ENCODE measurements around the gene TRIM33. TPM values are rescaled to one million over a fixed set of nuclear protein-coding genes. Genes with fewer than 3 reads are reported as not detected.

The TRIM33 gene
- total RNA-seq, 1 donor from 2014 or later = 75.4 TPM

- Mint-ChIP-seq H3K4me1 (no peaks in the 10 kb centered on the region), H3K4me3 (no peak overlapping the region), H3K27me3 (ENCODE audit: insufficient read depth, low read depth) (peaks cover 3% of the 10 kb centered on the region), H3K9me3 (no peaks in the 10 kb centered on the region), H3K36me3 (no peaks in the 10 kb centered on the region), H3K27ac (no peak overlapping the region)
- Histone ChIP-seq H3K27me3 (no peaks in the 10 kb centered on the region), H2AFZ (replicated peaks) (no peak overlapping the region), H3K4me3 (no peak overlapping the region), H4K20me1 (ENCODE audit: low read depth) (no peaks in the 10 kb centered on the region), H3K27ac (no peak overlapping the region), H3F3A (ENCODE audit: low read depth) (no peaks in the 10 kb centered on the region), H3K79me2 (ENCODE audit: low read depth) (no peaks in the 10 kb centered on the region), H3K4me1 (no peaks in the 10 kb centered on the region), H3K9me3 (ENCODE audit: low read depth) (no peaks in the 10 kb centered on the region), H3K9ac (no peak overlapping the region), H3K36me3 (no peaks in the 10 kb centered on the region), H3K4me2 (no peak overlapping the region)
- TF ChIP-seq CTCF (IDR thresholded peaks at IDR 0.05) = no peak
- DNase-seq (ENCODE audit: low spot score) = no peak
These were observed 34.3 kb upstream of the TRIM33 start for GRCh38 chr1:114545315-114545714.

GRCh38 chr1:114540821-114541220, 29.8 kb upstream of the TRIM33 start:
- no peak overlapping the region for H3K9ac ChIP-seq
- no peaks in the 10 kb centered on the region for H3K36me3 ChIP-seq
- Mint-ChIP-seq H3K27ac (no peak overlapping the region), H3K4me1 (no peaks in the 10 kb centered on the region), H3K9me3 (no peaks in the 10 kb centered on the region), H3K4me3 (no peak overlapping the region), H3K27me3 (ENCODE audit: insufficient read depth, low read depth) (peaks cover 9% of the 10 kb centered on the region), H3K36me3 (no peaks in the 10 kb centered on the region)
- H3K27me3 ChIP-seq = no peaks in the 10 kb centered on the region
- H3K4me3 ChIP-seq = no peak overlapping the region
- no peak overlapping the region for H2AFZ ChIP-seq (replicated peaks)
- no peaks in the 10 kb centered on the region for H3F3A ChIP-seq (ENCODE audit: low read depth)
- H4K20me1 ChIP-seq (ENCODE audit: low read depth) = no peaks in the 10 kb centered on the region
- H3K79me2 ChIP-seq (ENCODE audit: low read depth) = no peaks in the 10 kb centered on the region
- TF ChIP-seq EZH2phosphoT487 (IDR thresholded peaks at IDR 0.05) = no peak
- TF ChIP-seq EZH2 (IDR thresholded peaks at IDR 0.05) = no peak
- no peak for TF ChIP-seq CTCF (IDR thresholded peaks at IDR 0.05)
- no peak overlapping the region for H3K27ac ChIP-seq
- DNase-seq (ENCODE audit: low spot score) = no peak
- no peaks in the 10 kb centered on the region for H3K4me1 ChIP-seq
- H3K9me3 ChIP-seq (ENCODE audit: low read depth) = no peaks in the 10 kb centered on the region
- no peak overlapping the region for H3K4me2 ChIP-seq

- no peaks in the 10 kb centered on the region for H3K9me3 Mint-ChIP-seq
- no peaks in the 10 kb centered on the region for H3K36me3 ChIP-seq
- no peak overlapping the region for H3K4me3 ChIP-seq
- no peaks in the 10 kb centered on the region for H3K9me3 ChIP-seq (ENCODE audit: low read depth)
- H3F3A ChIP-seq (ENCODE audit: low read depth) = no peaks in the 10 kb centered on the region
- no peak for DNase-seq (ENCODE audit: low spot score)
- peaks cover 9% of the 10 kb centered on the region for H3K27me3 Mint-ChIP-seq (ENCODE audit: insufficient read depth, low read depth)
- no peak overlapping the region for H3K4me3 Mint-ChIP-seq
- no peak overlapping the region for H3K9ac ChIP-seq
- H3K79me2 ChIP-seq (ENCODE audit: low read depth) = no peaks in the 10 kb centered on the region
- TF ChIP-seq EZH2phosphoT487 (IDR thresholded peaks at IDR 0.05) = no peak
- no peak for TF ChIP-seq CTCF (IDR thresholded peaks at IDR 0.05)
- TF ChIP-seq EZH2 (IDR thresholded peaks at IDR 0.05) = no peak
- H3K4me2 ChIP-seq = no peak overlapping the region
- H3K27ac ChIP-seq = no peak overlapping the region
- H2AFZ ChIP-seq (replicated peaks) = no peak overlapping the region
- no peaks in the 10 kb centered on the region for H3K36me3 Mint-ChIP-seq
- H3K4me1 Mint-ChIP-seq = no peaks in the 10 kb centered on the region
- no peak overlapping the region for H3K27ac Mint-ChIP-seq
- no peaks in the 10 kb centered on the region for H4K20me1 ChIP-seq (ENCODE audit: low read depth)
- no peaks in the 10 kb centered on the region for H3K27me3 ChIP-seq
- no peaks in the 10 kb centered on the region for H3K4me1 ChIP-seq
These were observed 29.3 kb upstream of the TRIM33 start for GRCh38 chr1:114540272-114540671.

GRCh38 chr1:114536043-114536442, 25.0 kb upstream of the TRIM33 start:
- no peaks in the 10 kb centered on the region for H3K9me3 Mint-ChIP-seq
- Histone ChIP-seq H3K27me3 (no peaks in the 10 kb centered on the region), H3K36me3 (no peaks in the 10 kb centered on the region), H3K79me2 (ENCODE audit: low read depth) (no peaks in the 10 kb centered on the region), H3F3A (ENCODE audit: low read depth) (no peaks in the 10 kb centered on the region), H3K27ac (no peak overlapping the region), H4K20me1 (ENCODE audit: low read depth) (no peaks in the 10 kb centered on the region), H3K4me1 (no peaks in the 10 kb centered on the region), H3K9ac (no peak overlapping the region), H2AFZ (replicated peaks) (no peak overlapping the region), H3K4me3 (no peak overlapping the region), H3K4me2 (no peak overlapping the region), H3K9me3 (ENCODE audit: low read depth) (no peaks in the 10 kb centered on the region)
- DNase-seq (ENCODE audit: low spot score) = no peak
- TF ChIP-seq EZH2phosphoT487 (IDR thresholded peaks at IDR 0.05) (no peak), EZH2 (IDR thresholded peaks at IDR 0.05) (no peak), CTCF (IDR thresholded peaks at IDR 0.05) (no peak)
- H3K27ac Mint-ChIP-seq = no peak overlapping the region
- no peaks in the 10 kb centered on the region for H3K4me1 Mint-ChIP-seq
- H3K4me3 Mint-ChIP-seq = no peak overlapping the region
- H3K36me3 Mint-ChIP-seq = no peaks in the 10 kb centered on the region
- H3K27me3 Mint-ChIP-seq (ENCODE audit: insufficient read depth, low read depth) = peaks cover 6% of the 10 kb centered on the region

Measured in neural progenitor cell (in vitro differentiated cells).